AG10803 (cell line): ENCODE measurements around the gene ARHGEF38.

Source experiments
- DNase-seq: peaks from one replicate; pipeline ENCODE4 v3.0.0; 2010; ENCODE audit warnings: low read depth
- H3K4me3 ChIP-seq: 2 replicates; pipeline ENCODE4 v1.5.1; 2011; ENCODE audit warnings: mild to moderate bottlenecking, low read length, control low read depth
- TF ChIP-seq, protein P1 (sequence below): conservative IDR thresholded peaks from 2 replicates; pipeline ENCODE4 v1.5.1; 2011; ENCODE audit warnings: mild to moderate bottlenecking, low read length, control low read depth, inconsistent platforms

The ARHGEF38 gene

DNA sequence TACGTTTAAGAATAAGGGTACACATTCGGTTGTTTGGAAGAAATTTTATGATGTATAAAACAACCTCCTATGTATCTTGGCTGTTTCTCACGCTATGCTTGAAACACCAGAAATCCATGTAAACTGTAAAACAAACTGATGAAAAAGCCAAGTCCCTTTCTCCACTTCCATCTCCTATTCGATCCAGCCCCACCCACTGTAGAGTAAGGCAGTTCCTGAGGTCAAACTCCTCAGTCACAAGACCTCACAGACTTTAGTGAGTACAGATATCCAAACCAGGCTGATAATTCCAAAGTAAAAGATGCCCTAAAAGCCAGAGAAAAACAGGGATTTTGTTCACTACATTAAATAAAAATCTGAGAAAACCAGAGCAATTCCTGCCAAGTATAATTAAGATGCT lies 45.6 kb downstream of the ARHGEF38 start:
- H3K4me3 ChIP-seq, result no peak overlapping the region
- TF ChIP-seq, protein P1, sequence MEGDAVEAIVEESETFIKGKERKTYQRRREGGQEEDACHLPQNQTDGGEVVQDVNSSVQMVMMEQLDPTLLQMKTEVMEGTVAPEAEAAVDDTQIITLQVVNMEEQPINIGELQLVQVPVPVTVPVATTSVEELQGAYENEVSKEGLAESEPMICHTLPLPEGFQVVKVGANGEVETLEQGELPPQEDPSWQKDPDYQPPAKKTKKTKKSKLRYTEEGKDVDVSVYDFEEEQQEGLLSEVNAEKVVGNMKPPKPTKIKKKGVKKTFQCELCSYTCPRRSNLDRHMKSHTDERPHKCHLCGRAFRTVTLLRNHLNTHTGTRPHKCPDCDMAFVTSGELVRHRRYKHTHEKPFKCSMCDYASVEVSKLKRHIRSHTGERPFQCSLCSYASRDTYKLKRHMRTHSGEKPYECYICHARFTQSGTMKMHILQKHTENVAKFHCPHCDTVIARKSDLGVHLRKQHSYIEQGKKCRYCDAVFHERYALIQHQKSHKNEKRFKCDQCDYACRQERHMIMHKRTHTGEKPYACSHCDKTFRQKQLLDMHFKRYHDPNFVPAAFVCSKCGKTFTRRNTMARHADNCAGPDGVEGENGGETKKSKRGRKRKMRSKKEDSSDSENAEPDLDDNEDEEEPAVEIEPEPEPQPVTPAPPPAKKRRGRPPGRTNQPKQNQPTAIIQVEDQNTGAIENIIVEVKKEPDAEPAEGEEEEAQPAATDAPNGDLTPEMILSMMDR, result no peak
- no peak for DNase-seq

DNA sequence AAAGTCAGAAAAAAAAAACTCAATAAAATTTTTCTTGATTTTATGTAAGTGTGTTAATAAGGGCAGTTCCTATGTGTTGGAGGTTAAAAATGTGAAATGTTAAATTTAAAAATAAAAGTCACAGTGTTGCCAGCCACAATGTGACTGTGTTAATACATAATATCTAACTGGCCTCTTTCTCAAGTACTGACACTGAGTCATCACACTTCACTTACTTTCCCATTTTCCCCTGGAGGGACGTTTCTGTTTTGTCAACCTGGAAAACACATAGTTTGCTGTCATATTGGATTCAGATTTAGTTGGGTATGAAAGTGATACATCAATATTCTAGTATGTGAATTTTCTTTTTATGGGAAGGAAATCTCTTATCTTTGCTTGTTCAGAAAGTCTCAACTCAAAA lies 46.4 kb downstream of the ARHGEF38 start:
- DNase-seq, result no peak
- H3K4me3 ChIP-seq, result no peak overlapping the region
- TF ChIP-seq, protein P1, result no peak

DNA sequence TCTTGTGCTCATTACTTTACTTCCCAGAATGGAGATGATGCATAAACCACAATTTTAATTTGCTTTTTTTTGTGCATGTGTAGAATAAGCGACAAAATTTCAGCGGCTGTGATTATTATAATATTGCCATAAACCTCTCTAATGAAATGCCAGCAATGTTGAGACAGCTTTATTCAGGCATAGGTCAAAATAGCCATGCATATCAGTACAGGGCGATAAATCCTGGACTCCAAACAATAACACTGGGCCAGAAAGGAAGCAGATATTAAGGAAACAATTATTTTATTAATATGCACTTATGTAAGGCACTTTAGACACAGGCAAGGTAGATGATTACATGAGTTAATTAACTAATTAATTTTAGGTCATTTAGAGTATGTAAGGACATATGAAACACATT lies 47.1 kb downstream of the ARHGEF38 start:
- TF ChIP-seq, protein P1, result no peak
- no peak overlapping the region for H3K4me3 ChIP-seq
- DNase-seq, result no peak

DNA sequence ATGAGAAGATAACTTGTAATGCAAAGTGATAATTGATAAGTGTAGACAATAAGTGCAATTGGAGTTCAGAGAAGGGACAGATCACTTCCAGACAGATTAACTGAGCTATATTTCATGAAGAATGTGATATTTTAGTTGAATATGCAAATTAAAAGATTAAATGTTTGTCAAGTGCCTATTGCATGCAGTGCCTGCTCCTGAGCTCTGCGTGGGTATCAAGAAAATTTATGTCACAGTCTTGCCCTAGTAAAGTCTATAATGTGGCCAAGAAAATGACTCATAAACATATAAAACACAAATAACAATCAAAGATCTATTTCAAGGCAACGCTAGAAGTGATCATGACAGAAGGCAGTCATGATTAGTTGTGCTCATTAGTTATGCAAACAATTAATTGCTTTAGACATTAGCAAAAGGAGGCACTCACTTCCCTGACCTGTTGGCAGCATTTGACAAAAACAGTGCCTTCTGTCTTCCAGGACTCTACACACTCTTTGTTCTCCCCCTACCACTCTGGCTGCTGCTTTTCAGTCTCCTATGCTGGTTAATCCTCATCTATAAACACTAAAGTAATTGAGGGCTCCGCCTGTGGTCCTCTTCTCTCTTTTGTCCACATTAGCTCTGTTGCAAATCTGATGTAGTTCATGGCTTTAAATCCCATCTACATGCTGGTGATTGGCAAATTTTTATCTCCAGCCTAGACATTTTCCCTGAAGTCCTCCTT lies 47.7 kb downstream of the ARHGEF38 start:
- TF ChIP-seq, protein P1, result no peak
- DNase-seq, result no peak
- H3K4me3 ChIP-seq, result no peak overlapping the region

DNA sequence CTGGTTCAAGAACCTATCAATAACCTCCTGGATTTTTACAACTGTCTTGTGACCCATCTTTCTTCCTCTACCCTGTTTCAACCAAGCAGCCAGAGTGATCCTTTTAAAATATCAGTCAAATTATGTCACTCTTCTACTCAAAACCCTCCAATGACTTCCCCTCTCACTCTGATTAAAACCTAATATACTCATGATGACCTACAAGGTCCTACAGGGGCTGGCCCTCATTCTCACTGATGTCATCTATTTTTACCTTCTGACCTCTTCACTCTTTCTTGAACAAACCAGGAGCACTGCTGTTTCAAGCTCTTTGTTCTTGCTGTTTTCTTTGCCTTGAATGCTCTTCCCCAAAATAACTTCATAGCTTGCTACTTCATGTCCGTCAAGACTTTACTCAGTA lies 48.5 kb downstream of the ARHGEF38 start:
- TF ChIP-seq, protein P1, result no peak
- no peak for DNase-seq
- no peak overlapping the region for H3K4me3 ChIP-seq

DNA sequence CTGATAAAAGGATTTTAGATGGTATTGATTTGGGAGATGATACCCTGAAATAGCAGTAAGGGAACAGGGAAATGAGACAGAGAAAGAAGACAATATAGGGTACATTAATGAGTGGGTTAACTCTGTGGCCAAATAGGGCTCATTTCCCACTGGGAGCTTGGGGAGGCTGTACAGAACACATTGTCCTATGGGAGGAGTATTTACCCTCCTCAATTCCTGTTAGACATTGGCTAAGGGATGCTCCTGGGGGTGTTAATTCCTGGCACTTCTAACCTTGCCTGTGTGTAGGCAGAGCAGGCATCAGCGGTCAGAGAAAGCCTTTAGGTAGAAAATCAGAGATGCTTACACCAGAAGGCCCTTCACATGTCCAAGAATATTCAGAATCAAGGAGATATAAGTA lies 49.0 kb downstream of the ARHGEF38 start:
- H3K4me3 ChIP-seq, result no peak overlapping the region
- TF ChIP-seq, protein P1, result no peak
- no peak for DNase-seq

DNA sequence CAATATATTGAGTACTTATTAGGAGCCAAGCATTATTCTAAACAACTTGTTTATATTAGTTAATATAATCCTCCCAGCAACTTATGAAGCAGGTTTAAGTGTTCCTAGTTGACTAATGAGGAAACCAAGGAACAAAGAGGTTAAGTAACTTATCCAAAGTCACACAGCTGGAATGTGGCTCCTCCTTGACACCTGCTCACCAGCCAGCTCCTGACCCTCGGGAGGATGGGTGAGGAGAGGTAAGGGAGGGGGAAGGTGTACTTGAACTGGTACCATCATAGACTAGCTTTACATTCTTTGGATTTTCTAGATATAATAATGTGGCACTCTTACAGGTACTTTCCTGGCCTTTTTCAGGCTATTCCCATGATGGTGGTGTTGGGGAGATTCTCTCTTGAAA lies 50.7 kb downstream of the ARHGEF38 start:
- no peak overlapping the region for H3K4me3 ChIP-seq
- TF ChIP-seq, protein P1, result no peak
- DNase-seq, result no peak
